Fibroblast of upper back skin (primary cell): ENCODE data around the gene PGLYRP3.
"Not testable (repeated sequence)": the region's sequence is repeated elsewhere in the genome, so short reads cannot be mapped to it uniquely, and the experiment has no call there.

Source experiments
- DNase-seq: peaks from one replicate; pipeline ENCODE4 v3.0.0-alpha.2; 2013

Gene PGLYRP3

GRCh38 chr1:153347856-153348255 is 35.1 kb upstream of the PGLYRP3 start:
- DNase-seq = no peak

DNA sequence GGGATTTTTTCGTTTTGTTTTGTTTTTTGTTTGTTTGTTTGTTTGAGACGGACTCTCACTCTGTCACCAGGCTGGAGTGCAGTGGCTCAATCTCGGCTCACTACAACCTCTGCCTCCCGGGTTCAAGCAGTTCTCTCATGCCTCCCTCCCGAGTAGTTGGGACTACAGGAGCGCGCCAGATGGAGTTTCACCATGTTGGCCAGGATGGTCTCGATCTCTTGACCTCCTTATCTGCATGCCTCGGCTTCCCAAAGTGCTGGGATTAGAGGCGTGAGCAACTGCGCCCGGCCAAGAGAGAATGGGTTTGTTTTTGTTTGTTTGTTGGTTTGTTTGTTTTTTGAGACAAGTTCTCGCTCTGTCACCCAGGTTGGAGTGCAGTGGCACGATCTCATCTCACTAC is 34.3 kb upstream of the PGLYRP3 start:
- DNase-seq = not testable (repeated sequence)

DNA sequence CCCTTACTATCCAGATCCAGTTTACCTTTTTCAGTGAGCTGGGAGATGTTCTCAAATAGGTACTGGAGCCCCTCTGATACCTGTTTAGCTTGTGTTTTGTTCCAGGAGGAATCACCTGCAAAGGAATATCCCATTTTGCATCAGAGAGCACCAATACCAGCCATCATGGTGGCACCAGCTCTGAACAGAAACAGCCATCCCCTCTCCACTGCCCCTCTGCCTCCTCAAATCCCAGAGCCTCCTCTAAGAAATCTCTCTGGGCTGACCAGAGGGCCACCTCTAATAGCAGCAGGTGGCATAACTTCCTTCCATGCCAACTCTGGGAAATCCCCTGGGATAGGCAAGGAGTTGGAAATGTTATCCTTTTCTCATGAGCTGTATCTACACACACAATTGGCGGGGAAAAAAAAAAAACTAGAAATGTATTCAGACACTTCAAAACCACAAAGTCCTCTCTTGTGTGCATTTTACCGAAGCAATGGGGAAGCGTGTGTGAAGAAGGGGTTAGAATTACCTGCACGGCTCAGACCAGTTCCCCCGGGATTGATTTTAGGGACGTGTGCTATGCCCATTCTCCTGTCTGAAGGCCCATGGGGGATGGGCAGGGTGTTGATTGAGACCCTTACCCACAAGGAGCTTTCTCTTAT is 33.4 kb upstream of the PGLYRP3 start:
- no peak for DNase-seq

GRCh38 chr1:153345187-153346076 is 32.7 kb upstream of the PGLYRP3 start:
- DNase-seq = no peak

DNA sequence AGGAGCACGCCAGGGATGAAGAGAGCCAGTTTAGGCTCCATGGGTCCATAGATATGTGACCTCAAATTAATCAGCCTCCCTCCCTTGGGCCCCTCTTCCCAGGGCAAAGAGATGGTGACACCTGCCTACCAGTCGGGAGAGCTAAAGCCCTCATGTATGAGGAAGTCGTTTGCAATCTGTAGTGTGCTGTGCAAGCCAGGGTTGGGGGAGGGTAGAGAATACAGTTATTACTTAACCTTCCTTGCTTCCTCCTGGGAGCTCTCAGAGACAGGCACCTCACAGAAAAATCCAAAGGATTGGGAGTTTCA is 31.9 kb upstream of the PGLYRP3 start:
- no peak for DNase-seq

- DNase-seq = no peak
These were observed 31.3 kb upstream of the PGLYRP3 start for GRCh38 chr1:153343811-153344717.

DNA sequence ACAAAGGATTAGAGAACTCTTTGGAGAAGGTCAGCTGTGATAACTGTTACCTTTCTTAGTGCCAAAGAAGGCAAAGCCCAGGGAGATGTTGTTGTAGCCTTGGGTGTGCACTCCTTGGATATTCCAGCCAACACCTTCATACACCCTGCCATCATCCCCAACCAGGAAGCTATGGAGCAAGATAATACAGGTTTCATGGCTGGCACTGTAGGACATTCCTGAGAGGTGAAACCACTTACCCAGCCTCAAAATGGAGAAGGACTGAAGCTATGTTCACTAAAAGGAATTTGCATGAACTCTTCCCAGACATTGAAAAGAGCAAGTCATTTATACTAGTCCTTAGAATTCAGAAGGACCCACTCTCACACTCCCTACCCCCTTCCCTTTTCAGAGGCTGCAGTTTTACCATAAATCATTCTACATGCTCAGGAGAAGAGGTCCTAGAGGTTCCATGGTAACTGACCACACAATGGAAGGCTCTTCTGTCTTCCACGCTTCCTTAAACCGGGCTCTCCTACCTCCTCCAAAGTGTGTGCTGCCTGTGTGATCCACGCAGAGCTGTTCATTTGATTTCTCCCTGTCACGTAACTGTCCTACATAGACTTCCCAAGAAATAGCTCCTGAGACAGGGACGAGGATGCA is 30.4 kb upstream of the PGLYRP3 start:
- no peak for DNase-seq

- no peak for DNase-seq
These were observed 29.4 kb upstream of the PGLYRP3 start for GRCh38 chr1:153342178-153342577.

GRCh38 chr1:153341431-153341934 is 28.7 kb upstream of the PGLYRP3 start:
- DNase-seq = no peak

DNA sequence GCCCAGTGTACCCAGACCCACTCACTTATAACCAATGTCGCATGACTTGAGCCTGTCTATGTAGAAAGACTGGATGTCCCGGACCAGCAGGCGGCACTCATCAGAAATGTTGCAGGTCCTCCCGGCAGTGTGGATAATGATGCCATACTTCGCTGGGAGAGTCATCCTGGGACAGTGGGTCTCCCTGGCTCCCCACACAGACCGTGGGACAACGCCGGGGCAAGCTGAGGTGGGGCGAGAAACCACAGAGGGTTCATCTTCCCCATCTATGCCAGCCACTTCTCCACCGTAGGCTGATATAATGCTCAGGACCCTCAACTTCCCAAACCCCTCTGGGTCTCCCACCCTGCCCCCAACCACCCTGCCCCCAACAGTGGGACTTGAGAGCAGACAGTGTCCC is 27.6 kb upstream of the PGLYRP3 start:
- DNase-seq = no peak

DNA sequence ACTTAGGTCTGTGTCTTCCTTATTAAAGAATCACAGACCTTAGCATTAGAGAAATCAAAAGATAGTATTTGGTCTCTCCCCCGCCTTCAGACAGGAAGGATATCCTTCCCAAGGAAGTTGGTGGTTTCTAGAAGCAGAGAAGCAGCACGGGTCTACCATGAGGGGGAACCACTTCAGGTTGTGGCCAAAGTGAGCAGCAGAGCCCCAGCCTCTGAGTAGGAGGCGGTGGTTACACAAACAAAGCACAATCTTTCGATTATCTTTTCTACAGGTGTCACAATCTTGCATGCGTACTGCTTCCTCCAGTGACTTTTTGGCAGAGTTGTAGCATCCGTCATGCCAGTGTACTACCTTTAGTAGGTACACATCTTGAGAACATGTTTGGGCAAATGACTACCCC is 27.1 kb upstream of the PGLYRP3 start:
- DNase-seq = no peak

GRCh38 chr1:153337980-153338853 is 25.5 kb upstream of the PGLYRP3 start:
- no peak for DNase-seq

- DNase-seq = no peak
These were observed 23.9 kb upstream of the PGLYRP3 start for GRCh38 chr1:153336650-153337049.

DNA sequence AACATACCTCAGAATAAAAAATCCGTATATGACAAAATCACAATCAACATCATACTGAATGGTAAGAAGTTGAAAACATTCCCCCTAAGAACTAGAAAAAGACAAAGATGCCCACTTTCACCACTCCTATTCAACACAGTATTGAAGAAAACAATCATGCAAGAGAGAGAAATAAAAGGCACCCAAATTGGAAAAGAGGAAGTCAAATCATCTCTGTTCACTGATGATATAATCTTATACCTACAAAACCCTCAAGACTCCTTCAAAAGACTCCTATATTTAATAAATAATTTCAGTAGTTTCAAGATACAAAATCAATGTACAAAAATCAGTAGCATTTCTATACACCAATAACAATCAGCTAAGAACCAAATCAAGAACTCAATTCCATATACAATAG is 21.1 kb upstream of the PGLYRP3 start:
- no peak for DNase-seq

DNA sequence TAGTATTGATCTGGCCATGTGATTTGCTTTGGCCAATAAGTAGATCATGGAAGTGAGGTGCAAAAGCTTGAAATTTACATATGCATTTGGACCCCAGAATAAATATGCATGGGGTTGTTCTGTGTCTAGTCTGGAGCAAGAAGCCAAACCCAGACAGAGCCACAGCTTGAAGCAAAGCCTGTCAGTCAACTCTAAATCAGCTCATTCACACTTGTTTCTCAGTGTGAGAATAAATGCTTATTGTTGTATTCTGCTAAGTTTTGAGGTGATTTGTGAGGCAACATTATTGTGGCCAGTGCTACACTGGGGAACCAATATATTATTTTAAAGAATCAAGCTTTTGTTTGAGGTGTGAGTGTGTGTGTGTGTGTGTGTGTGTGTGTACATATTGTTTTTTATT is 12.2 kb upstream of the PGLYRP3 start:
- no peak for DNase-seq

DNA sequence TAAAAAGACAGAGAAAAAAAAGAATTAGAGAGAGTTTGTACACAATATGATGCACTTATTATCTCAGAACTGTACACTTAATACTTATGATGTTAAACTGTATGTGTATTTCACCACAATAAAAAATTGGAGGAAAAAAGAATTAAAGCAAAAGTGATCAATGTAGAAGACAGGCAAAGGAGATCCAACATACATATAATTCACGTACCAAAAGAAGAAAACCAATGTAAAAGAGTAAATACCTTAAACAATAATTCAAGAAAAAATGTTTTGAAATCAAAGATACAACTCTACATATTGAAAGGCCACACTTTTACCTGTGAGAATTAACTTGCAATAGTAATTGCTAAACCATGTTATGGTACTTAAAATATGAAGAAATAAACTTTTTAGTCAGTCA is 9.8 kb upstream of the PGLYRP3 start:
- DNase-seq = no peak

DNA sequence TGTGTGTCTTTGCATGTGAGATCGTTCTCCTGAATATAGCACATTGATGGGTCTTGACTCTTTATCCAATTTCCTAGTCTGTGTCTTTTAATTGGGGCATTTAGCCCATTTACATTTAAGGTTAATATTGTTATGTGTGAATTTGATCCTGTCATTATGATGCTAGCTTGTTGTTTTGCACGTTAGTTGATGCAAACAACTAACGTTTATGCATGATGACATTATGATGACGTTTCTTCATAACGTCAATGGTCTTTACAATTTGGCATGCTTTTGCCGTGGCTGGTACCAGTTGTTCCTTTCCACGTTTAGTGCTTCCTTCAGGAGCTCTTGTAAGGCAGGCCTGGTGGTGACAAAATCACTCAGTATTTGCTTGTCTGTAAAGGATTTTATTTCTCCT is 5.4 kb upstream of the PGLYRP3 start:
- DNase-seq = not testable (repeated sequence)

DNA sequence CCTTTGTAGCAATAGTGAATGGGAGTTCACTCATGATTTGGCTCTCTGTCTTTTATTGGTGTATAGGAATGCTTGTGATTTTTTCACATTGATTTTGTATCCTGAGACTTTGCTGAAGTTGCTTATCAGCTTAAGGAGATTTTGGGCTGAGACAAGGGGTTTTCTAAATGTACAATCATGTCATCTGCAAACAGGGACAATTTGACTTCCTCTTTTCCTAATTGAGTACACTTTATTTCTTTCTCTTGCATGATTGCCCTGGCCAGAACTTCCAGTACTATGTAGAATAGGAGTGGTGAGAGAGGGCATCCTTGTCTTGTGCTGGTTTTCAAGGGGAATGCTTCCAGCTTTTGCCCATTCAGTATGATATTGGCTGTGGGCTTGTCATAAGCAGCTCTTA is 3.3 kb upstream of the PGLYRP3 start:
- DNase-seq = not testable (repeated sequence)

DNA sequence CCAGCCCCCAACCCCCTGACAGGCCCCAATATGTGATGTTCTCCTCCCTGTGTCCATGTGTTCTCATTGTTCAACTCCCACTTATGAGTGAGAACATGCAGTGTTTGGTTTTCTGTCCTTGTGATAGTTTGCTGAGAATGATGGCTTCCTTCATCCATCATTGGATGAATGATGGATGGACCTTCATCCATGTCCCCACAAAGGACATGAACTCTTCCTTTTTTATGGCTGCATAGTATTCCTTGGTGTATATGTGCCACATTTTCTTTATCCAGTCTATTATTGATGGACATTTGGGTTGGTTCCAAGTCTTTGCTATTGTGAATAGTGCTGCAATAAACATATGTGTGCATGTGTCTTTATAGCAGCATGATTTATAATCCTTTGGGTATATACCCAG is 1.6 kb upstream of the PGLYRP3 start:
- not testable (repeated sequence) for DNase-seq

GRCh38 chr1:153313288-153313687 is 536 bp upstream of the PGLYRP3 start:
- DNase-seq = no peak

GRCh38 chr1:153310526-153310925 is 2.2 kb downstream of the PGLYRP3 start:
- DNase-seq = no peak

- no peak for DNase-seq
These were observed 3.3 kb downstream of the PGLYRP3 start for GRCh38 chr1:153309441-153309840.
